WI38 (cell line): ENCODE results near the gene GNAI1.

ENCODE experiments used
- H3K4me3 ChIP-seq: 2 replicates; pipeline ENCODE4 v1.5.1; 2011; ENCODE audit warnings: low read depth, mild to moderate bottlenecking, control low read depth, low read length
- CTCF ChIP-seq: IDR thresholded peaks from 2 replicates; pipeline ENCODE4 v1.5.1; 2012; ENCODE audit warnings: low read depth, mild to moderate bottlenecking, control low read depth, low read length

GNAI1 gene

GRCh38 chr7:80224415-80224814 lies 89.8 kb downstream of the GNAI1 start:
- TF ChIP-seq CTCF, result no peak
- no peak overlapping the region for H3K4me3 ChIP-seq

- H3K4me3 ChIP-seq, result no peak overlapping the region
- TF ChIP-seq CTCF, result no peak
These were observed 90.7 kb downstream of the GNAI1 start for GRCh38 chr7:80225361-80225760.

DNA sequence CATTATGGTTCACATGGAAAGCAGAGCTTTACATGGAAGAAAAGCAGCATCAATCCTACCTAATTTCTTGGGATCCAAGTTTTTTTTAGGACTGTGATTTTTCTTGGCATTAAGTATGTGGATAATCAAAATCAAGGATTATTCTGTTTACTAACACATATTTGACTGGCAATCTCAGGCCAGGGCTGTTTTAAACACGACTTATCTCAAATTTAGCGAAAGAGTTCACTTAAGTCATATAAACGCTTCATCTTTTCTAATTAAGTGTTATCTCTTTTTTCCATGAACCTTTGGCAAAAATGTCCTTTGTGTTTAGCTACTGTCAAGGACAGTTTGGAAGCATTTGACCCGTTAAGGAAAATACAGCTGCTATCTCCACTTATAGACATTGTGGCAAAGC lies 92.0 kb downstream of the GNAI1 start:
- no peak overlapping the region for H3K4me3 ChIP-seq
- TF ChIP-seq CTCF, result no peak

- TF ChIP-seq CTCF, result no peak
These were observed 95.7 kb downstream of the GNAI1 start for GRCh38 chr7:80230327-80230726.

DNA sequence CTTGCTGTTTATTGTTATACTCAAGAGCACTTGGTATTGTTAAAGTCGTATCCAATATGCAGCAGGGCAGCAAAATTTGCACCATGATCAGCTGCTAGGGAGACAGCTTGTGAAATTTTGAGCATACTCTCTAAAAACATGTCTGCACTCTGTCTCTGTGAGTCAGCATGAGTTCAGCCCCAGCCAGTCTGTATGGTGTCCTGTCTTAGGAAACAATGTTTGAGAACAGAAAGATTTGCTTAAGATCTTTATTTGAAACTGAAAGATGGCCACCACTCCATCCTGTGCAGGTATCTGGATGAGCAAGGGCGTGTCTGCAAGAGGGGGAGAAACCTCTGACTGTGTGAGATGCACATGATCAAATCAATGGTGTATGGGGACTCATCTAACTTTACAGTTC lies 97.1 kb downstream of the GNAI1 start:
- H3K4me3 ChIP-seq, result no peak overlapping the region
- TF ChIP-seq CTCF, result no peak

More at GRCh38 chr7:80230327-80230726, 95.7 kb downstream of the GNAI1 start:
- H3K4me3 ChIP-seq, result no peak overlapping the region

GRCh38 chr7:80232979-80233724 lies 98.5 kb downstream of the GNAI1 start:
- no peak for TF ChIP-seq CTCF
- H3K4me3 ChIP-seq, result no peak overlapping the region

GRCh38 chr7:80235334-80235733 lies 100.7 kb downstream of the GNAI1 start:
- H3K4me3 ChIP-seq, result no peak overlapping the region
- no peak for TF ChIP-seq CTCF
